ENCODE measurements around the gene CMSS1. TPM values are rescaled to one million over a fixed set of nuclear protein-coding genes. Genes with fewer than 3 reads are reported as not detected.

The CMSS1 gene
- total RNA-seq, 1 donor from 2014 or later, result 17.3 TPM

DNA sequence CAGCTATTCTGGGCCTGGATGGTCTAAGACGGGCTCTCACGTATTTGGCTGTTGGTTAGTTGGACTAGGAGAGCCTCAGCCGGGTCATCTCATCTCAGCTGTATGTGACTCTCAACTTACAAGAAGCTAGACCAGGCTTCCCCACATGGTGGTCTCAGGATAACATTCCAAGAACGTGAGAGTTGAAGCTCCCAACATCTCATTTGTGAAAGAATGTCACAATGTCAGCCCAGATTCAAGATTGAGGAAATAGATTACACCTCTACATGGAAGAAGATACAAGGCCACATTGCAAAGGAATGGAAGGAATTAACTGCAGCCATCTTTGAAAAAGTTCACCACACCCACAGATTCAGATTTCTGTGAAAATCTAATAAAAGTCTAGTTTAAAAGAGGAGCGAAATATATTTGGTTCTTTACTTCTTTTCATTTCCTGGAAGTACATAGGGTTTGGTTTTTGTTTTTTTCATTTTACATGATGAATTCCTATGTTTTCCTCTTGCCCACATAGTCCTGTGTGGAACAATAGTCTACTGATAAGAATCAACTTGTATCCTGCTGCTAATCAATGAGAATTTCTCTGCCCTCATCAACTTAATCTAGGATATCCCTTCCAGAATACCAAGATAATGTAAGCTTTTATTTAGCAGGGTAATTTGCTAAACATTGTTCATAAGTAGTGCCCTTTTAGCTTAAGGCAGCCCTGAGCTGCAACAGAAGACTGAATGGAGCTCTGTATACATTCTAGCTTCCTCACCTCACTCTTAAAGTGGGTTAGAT is 116.5 kb downstream of the CMSS1 start:
- TF ChIP-seq, protein P1, sequence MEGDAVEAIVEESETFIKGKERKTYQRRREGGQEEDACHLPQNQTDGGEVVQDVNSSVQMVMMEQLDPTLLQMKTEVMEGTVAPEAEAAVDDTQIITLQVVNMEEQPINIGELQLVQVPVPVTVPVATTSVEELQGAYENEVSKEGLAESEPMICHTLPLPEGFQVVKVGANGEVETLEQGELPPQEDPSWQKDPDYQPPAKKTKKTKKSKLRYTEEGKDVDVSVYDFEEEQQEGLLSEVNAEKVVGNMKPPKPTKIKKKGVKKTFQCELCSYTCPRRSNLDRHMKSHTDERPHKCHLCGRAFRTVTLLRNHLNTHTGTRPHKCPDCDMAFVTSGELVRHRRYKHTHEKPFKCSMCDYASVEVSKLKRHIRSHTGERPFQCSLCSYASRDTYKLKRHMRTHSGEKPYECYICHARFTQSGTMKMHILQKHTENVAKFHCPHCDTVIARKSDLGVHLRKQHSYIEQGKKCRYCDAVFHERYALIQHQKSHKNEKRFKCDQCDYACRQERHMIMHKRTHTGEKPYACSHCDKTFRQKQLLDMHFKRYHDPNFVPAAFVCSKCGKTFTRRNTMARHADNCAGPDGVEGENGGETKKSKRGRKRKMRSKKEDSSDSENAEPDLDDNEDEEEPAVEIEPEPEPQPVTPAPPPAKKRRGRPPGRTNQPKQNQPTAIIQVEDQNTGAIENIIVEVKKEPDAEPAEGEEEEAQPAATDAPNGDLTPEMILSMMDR (IDR thresholded peaks at IDR 0.05), result no peak
- H3K27me3 ChIP-seq (ENCODE audit: low read depth), result no peaks in the 10 kb centered on the region
- H3K4me1 ChIP-seq, result peaks cover 20% of the 10 kb centered on the region
- H3K9me3 ChIP-seq, result no peaks in the 10 kb centered on the region
- H3K4me3 ChIP-seq, result no peak overlapping the region
- intact Hi-C loops (cut with DNase I), result no loop called here
- H3K27ac ChIP-seq, result no peak overlapping the region
- ATAC-seq (no peak), DNase-seq (no peak)
- no peaks in the 10 kb centered on the region for H3K36me3 ChIP-seq

DNA sequence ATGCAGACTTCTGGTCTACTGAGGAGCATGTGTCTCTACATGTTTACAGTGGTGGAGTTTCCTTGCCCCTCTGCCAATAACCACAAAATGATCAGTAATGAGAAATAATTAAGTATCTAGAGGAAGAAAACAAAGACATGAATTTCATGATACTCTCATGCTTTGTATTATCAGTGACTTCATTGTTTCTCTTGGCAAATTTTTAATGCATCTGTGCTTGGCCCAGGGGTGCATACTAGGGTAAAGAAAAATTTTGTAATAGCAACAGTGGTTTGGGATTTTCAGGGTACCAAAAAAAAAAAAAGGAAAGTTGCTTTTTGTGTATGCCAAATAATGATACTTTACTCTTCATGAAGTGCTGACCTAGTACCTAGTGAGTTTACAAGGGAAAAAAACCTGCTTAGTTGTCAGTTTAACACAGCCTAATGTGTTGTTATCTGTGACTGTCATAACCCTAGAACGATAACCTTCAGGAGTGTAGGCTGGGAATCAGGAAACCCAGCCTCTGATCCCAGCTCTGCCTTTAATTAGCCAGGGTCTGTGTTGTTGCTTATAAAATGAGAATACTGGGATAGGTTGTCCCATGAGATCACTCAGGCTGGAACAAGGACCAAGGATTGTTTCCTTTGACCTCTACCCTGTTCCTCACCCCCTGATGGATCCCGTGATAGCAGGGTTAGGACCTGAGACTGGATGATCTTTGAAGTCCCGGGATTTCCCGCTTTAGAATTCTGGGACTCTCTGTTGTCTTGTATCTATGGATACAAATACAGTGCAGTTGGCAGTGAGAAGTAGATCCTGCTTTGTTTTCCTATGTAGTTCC is 117.5 kb downstream of the CMSS1 start:
- Histone ChIP-seq H3K9me3 (no peaks in the 10 kb centered on the region), H3K27me3 (ENCODE audit: low read depth) (no peaks in the 10 kb centered on the region), H3K27ac (no peak overlapping the region), H3K4me1 (peaks cover 19% of the 10 kb centered on the region), H3K4me3 (no peak overlapping the region), H3K36me3 (no peaks in the 10 kb centered on the region)
- TF ChIP-seq, protein P1 (IDR thresholded peaks at IDR 0.05), result no peak
- DNase-seq (no peak), ATAC-seq (peak; percentile 35 to 43)
- intact Hi-C loops (cut with DNase I), result no loop called here

DNA sequence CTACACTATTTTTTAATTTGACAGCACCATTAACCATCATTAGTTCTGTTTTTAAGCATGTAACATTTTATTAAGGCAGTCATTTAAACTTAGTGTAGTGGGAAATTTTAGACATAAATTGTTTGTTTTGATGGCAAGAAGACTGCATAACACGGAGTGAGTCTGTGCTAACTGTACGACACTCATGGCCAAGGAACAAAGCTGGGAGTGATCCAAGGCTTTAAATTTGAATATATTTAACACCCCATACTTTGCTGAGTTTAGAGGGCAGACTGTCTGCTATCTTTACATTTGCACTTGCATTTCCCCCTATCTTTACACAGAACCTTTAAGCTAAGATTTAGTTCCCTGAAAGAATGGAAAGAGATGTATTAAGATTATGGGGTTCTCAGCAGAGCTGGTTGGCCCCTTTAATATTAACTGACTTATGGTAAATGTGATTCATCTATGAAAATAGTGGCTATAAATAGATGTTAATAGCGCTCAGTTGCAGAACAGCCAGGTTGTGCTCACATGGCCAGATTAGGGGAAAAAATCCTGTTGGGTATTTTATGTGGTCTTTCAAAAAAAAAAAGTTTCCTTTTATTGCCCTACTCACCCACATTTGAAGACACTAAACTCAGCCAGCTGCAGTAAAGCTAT is 120.7 kb downstream of the CMSS1 start:
- TF ChIP-seq, protein P1 (IDR thresholded peaks at IDR 0.05), result no peak
- Histone ChIP-seq H3K27ac (no peak overlapping the region), H3K9me3 (no peaks in the 10 kb centered on the region), H3K4me1 (peaks cover 13% of the 10 kb centered on the region), H3K27me3 (ENCODE audit: low read depth) (no peaks in the 10 kb centered on the region), H3K4me3 (no peak overlapping the region), H3K36me3 (no peaks in the 10 kb centered on the region)
- intact Hi-C loops (cut with DNase I), result no loop called here
- ATAC-seq (no peak), DNase-seq (no peak)

DNA sequence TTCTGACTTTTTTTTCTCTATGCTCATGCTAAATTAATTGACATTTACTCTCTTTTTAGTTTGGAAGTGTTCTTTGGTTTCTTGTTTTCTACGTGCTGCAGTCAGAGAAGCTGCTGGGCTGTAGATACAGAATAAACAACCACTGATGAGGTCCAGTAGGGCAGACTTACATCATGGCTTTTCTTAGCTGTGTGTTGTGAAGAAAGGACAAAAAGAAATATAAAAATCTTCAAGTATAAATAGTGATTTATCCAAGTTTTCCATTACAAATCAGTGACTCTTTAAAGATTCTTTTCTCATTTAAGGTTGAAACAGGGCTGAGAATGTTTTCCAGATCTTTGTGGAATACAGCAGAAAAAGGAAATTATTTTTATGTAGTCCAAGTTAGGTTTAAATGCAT is 122.2 kb downstream of the CMSS1 start:
- H3K4me1 ChIP-seq, result peaks cover 15% of the 10 kb centered on the region
- DNase-seq (no peak), ATAC-seq (no peak)
- no peaks in the 10 kb centered on the region for H3K9me3 ChIP-seq
- H3K36me3 ChIP-seq, result no peaks in the 10 kb centered on the region
- TF ChIP-seq, protein P1 (IDR thresholded peaks at IDR 0.05), result no peak
- H3K27ac ChIP-seq, result no peak overlapping the region
- H3K27me3 ChIP-seq (ENCODE audit: low read depth), result no peaks in the 10 kb centered on the region
- intact Hi-C loops (cut with DNase I), result no loop called here
- no peak overlapping the region for H3K4me3 ChIP-seq

DNA sequence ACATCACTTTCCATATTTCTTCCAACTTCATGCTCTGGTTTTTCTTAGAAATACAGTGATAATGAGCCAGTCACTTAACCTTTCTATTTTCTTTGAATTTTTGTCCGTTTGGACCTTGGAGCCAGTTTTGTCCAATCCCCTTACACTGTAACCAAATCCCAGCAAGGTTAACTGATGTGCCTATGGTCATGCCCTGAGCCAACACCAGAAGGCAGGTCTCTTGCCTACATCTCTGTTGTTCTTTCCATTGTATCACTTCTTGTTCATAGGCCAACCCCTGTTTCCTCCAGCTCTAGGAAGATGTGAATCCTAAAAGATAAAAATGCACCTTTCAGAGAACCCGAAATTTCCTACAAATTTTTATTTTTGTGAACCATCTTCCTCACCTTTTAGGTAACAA is 122.7 kb downstream of the CMSS1 start:
- no peaks in the 10 kb centered on the region for H3K27me3 ChIP-seq (ENCODE audit: low read depth)
- intact Hi-C loops (cut with DNase I), result no loop called here
- no peak for ATAC-seq
- peaks cover 15% of the 10 kb centered on the region for H3K4me1 ChIP-seq
- no peak for DNase-seq
- H3K4me3 ChIP-seq, result no peak overlapping the region
- no peaks in the 10 kb centered on the region for H3K36me3 ChIP-seq
- TF ChIP-seq, protein P1 (IDR thresholded peaks at IDR 0.05), result no peak
- H3K9me3 ChIP-seq, result no peaks in the 10 kb centered on the region
- no peak overlapping the region for H3K27ac ChIP-seq

Measured in lower lobe of right lung (tissue), 2 donors.